HG02588 (cell line): ENCODE results near the gene GTF2E1.
A peak's percentile ranks its signal among the peaks of the same experiment; 100 is the strongest.

Source experiments
- ATAC-seq: cut with Tn5 transposase; IDR thresholded peaks from one replicate; pipeline ENCODE4 v1.9.1; 2021; ENCODE audit warnings: mild to moderate bottlenecking, moderate library complexity; ENCODE audit not compliant: unreplicated experiment

The GTF2E1 gene

DNA sequence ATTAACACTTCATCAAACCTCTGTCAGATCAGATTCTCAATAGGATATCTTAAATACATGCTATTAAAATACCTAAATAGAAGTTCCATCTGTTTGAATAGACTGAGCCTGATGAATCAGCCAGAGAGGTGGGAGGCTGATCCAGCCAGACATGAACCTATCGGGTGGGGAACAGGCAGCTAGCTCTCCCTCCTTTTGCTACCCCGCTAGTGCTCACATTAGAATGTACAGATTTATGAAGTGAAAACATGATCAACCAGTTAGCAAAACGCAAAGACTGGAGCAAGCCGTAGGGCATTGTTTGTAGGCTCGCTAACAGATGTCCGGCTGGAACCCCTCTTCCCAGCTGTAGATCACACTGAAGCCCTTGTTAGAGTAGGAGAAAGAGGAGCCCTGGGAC lies 54.4 kb downstream of the GTF2E1 start:
- ATAC-seq, result no peak

GRCh38 chr3:120797857-120798256 lies 55.3 kb downstream of the GTF2E1 start:
- ATAC-seq, result no peak

- ATAC-seq, result no peak
Measured at GRCh38 chr3:120798346-120798745, 55.8 kb downstream of the GTF2E1 start.

GRCh38 chr3:120800625-120801024 lies 58.1 kb downstream of the GTF2E1 start:
- no peak for ATAC-seq

DNA sequence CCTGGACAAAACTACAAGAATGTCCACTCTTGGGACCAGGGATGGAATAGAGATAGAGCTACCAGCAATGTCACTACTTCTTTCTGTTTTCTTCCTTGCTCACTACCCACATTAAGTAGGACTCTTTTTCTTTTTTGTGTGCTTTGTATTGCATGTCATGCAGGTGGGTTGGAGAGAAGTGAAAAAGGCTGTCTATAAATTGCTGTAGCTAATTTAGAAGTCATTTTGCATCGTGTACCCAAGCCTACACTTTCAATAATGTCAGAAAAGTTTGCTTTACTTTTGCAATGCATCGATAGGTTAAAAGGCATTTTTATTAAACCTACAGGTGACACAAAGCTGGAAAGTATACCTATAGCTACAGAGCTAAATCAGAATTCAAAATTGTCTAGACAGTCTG lies 58.9 kb downstream of the GTF2E1 start:
- peak; percentile 74 for ATAC-seq

GRCh38 chr3:120802916-120803315 lies 60.4 kb downstream of the GTF2E1 start:
- no peak for ATAC-seq

- ATAC-seq, result no peak
Measured at GRCh38 chr3:120816728-120817127, 74.2 kb downstream of the GTF2E1 start.

DNA sequence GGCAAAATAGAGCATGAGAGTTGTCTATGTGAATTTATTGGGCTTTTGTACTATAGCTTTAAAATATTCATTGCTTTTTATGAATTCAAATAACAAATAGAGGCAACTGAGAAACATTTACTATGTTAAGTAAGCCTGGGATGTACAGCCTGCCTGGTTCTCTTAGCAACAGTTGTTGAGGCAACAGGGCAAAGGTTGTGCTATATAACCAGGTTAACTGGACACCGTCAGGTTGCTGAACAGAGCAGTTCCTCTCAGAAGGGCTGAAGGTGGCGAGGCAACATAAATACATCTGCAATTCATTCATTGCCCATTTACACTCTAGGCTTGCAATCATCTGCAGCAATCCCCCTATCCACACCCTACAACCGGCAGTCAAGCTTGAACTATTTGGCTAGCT lies 78.2 kb downstream of the GTF2E1 start:
- no peak for ATAC-seq

DNA sequence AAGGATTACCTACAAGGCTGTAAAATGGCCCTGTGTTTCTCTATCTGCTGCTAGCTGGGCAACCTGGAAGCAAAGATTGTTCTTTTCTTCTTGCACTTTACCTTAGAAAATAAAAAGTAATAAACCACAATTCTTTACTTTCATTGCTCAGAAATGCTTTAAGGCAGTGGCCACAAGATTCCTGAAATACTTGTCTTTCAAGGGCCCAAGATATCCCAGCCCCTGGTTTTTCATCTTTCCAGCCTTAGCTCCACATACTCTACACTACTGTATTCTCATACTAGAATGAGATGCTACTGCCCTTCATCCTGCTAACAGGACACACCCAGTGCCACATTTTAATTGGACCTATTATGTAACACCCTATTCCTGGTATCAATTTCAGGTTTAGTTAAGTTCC lies 78.9 kb downstream of the GTF2E1 start:
- ATAC-seq, result no peak

GRCh38 chr3:120823156-120823555 lies 80.6 kb downstream of the GTF2E1 start:
- no peak for ATAC-seq

DNA sequence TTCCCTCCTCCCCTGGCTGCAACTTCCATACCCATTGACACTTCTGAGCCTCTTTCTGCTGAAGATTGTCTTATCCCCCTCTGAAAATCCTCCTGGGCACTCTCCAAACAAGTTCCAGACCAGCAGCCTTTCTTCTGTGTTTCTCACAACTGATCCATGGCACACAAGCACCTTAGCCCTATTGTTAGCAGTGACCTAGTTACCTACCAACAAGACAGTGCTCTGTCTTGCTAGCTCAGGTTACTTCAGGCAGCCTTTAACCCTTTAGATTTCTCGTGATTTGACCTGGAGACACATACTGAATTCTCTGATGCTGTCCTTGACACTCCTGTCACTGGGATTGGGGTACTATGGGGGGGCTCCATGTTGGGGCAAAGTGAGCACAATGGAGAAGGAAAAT lies 82.1 kb downstream of the GTF2E1 start:
- ATAC-seq, result no peak

DNA sequence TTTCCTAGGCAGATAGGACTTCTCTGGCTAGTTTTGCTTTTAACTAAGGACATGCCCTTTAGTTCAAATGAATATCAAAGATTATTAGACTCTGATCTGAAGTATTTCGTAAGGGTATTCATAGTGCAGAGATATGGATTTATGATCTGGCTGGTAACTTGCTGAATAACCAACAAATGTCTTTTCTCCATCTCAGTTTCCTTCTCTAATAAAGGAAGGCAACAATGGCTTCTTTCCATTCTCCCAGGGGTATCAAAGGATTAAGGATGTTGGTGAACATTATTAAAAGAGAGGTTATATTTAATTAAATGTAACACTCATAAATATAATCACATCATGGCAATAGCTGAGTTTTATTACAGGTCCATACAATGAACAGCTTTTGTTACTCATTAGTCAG lies 86.3 kb downstream of the GTF2E1 start:
- ATAC-seq, result no peak

DNA sequence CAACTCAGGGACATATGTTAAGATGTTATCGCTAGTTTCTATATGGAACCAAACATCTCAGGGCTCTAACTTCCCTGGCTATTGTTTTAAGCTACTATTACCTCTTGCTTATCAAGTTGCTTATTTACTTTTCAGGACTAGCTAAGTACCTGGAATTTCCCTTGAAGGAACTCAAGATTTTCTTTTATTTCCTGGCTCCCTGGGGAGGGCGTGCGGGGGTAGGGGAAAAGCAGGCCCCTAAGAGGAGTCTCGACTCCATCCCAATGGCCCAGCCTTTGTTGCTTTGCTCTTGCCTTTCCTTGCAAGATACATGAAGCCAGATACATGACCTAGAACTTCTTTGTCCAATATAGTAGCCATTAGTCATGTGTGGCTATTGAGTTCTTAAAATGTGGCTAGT lies 88.5 kb downstream of the GTF2E1 start:
- ATAC-seq, result no peak
